Measurements from ENCODE around the gene KRT86.
A peak's percentile ranks its signal among the peaks of the same experiment; 100 is the strongest.
"Not testable (repeated sequence)": the region's sequence is repeated elsewhere in the genome, so short reads cannot be mapped to it uniquely, and the experiment has no call there.

Gene KRT86

DNA sequence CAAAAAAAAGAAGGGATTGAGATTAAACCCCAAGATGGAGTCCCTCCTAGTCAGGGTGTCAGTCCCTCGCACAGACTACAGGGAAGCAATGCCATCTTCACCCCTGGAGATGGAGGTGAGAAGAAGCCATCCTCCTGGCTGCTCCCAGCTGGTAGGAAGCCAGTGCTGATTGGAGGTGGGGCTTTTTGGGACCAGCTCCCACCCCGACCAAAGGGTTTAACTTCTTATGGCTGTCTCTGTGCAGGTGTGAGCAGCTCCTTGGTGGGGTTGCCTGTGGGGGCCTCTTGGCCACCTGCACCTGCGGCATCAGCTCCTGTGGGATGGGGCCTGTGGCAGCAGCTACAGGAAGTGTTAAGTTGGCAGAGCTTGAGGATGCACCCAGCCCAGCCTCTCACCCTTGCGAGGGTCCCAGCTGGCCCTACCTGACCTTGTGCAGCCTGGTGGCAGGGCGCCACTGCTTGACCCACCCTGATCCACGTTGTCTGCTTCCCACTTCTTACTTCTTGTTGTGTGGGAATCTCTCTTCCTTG lies 3.8 kb upstream of the KRT86 start:
- no peak for DNase-seq

DNA sequence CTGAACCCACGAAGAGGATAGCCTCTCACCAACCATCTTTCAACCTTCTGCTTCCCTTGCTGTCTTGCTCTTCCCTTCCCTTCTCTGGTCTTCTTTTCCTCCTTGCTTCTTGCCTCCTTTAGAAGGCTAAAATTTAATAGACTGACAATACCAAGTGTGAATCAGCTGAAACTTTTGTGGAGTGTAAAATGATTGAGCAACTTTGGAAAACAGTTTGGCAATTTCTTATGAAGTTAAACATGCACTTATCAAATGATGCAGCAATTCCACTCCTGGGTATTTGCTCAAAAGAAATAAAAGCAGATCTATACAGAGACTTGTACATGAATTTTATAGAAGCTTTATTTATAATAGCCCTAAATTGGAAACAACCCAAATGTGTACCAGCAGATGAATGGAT lies 3.3 kb upstream of the KRT86 start:
- no peak for DNase-seq

DNA sequence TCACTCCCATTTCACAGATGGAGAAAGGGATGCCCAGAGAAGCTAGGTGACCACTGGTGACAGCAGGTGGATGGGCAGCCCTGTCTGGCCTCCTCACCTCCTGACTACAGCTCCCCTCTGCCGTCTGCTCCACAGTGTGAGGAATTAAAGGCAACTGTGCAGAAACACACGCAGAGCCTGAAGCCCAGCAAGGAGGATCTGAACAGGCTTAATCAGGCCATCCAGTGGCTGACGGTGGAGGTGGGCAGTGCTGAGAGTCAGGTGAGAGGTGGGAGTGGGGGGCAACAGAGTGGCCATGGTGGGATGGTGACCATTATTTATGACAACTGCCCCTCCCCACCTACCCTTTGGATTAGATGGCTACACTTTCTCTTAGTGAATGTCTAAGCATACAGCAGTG lies 1.2 kb downstream of the KRT86 start:
- no peak for DNase-seq

DNA sequence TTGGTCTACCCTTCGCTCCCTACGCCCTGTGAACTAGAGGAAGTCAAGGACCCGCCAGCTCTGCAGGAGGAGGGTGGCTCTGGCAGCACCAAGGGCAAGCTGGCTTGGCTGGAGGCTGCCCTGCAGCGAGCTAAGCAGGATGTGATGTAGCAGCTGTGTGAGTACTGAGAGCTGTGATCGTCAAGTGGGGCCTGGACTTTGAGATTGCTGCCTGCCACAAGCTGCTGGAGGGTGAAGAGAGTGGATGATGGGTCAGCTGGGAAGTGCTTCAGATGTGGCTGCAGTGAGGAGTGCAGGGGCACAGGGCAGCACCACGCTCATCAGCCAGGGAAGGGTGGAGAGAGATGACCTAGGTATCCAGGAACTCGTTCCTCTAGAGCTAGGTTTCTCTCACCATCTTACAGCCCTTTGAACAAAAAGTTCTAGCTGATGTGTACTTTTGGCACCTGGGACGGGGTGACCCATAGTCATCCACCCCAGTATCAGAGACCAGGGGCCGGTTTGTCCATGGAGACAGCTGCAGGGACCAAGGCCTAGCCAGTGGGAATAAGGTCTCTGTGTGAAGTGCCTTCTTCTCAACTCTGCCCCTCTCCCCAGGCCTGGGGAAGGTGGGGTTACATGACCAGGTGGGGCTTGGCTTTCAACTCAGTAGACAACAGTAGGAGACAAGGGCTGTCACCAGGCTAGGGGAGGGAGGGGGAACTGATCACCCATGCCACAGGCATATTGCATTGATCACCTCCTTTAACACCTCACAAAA lies 3.2 kb downstream of the KRT86 start:
- no peak for DNase-seq

DNA sequence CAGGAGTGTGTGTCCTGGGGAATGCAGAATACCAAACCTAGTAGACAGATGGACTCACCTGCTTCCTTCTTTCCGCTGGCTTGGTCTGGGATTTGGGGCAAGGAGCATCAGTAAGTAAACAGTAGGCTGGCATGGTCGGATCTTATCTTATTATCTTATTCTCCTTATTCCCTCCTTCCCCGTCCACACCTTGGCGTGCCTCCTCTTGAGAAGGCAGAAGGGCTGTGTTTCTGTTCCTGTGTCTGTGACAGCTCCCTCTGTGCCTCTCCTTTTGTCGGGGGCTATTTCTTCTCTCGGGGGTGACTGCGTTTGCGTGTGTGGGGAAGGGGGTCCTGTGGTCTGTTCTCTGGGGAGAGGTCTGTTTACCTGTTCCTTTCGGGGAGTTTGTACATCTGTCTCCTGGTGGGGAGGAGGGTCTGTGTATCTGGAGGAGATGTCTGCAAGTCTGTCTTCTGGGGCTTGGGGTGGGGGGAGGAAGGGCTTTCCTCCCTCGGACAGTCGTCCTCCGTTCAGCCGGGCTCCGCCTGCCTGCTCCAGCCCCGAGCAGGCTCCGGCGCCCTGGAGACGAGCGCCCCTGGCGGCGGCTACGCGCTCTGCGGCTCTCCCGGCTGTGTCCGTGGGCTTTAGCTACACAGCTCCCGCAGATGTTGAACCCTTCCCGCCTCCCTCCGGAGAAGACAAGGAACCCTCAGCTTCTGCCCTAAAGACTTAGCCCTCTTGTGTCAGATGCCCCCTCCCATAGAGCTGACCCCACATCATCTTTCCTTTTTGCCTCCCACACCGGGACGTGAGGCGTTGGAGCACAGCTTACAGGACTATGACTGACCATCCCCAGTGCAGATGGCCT lies 4.4 kb downstream of the KRT86 start:
- peak; percentile 82 for DNase-seq

DNA sequence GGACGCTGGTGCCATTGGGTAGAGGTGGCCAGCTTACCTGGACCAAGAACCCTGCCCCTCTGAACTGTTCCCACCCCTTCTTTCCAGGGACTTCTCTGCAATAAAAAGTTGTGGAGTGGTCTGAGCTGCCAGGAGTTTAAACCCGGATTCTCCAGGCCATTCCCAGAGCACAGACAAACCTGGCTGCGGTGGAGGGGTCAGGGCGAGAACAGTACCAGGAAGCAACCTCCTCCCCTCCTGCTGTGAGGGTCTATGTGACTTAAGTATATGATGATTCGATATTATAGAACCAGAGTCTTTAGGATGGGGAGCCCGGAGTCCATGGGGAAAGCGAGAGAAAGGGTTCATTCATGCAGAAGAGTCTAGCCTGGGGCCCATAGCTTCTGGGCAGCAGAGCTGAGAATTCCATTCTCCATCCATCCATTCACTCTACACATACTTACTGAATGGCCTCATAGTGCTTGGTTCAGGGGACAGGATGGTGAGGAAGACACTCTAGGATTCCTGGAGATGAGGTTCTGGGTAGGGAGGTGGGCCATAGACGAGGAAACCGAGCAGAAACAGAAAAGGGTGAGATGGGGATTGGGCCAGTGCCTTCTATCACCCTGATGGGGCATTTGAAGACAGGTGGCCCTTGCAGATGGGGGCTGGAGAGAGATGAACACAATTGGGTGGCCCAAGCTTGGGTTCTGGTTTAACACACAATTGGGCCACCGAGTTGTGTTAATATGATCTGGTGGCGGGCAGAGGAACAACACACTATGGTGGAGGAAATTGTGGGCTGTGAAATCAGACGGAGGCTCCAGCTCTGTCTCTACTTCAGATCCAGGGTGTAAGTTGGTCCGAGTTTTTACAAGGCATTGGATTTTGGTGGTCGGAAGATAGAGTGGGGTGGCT lies 5.2 kb downstream of the KRT86 start:
- DNase-seq: peak; percentile 21

DNA sequence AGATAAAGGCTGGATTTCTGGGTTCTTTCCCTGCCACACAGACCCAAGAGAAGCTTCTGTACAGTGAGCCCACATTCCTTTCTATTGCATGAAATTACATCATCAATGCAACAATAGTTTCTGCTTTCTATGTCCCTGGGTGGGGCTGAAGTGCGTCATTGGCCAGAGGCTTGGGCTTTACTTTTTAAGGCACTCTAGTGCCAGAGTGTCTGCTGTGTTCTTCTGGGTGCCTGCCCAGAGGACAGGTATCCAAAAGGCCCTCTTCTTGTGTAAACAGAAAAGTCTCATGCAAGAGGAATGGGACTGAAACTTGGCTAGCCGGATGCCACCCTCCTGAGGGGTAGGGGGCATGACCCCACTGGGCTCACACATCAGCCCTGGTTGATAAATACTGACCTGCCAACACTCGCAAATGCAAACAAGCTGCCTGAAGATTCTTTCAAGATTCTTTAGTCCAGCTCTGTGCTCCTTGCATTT lies 5.9 kb downstream of the KRT86 start:
- DNase-seq: peak; percentile 66

DNA sequence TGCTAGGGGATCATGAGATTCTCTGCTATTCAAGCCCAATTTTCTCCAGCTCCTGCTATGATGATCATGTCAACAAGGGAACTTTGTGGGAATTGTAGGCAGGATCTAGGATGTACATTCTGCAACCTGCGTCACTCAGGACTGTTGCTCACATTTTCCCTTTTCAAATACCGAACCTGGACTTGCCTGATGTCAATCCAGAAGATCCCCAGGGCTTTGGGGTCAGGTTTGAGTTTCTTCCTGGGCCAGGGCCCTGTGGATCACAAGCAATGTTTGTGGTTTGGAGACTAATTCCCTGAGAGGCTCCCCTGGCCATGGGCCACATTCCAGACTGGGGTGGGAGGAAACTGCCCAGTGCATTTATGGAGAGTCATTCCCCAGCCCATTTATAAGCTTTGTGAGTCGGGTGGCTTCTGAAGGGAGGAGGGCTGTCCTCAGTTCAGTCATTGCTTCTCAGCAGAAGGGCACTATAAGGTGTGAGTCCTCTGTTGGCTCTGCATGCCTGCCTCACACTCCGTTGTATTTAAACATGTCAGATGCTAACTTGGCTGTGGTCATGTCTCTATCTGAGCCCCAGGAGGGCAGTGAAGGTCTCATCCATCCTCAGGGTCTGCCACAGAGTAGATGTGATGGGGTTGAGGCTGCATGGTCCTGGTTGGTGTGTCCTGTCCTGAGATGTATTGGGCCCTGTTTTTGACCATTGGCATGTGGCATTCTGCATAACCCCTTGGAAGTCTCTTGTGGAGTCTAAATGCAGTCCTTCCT lies 6.5 kb downstream of the KRT86 start:
- DNase-seq: no peak

DNA sequence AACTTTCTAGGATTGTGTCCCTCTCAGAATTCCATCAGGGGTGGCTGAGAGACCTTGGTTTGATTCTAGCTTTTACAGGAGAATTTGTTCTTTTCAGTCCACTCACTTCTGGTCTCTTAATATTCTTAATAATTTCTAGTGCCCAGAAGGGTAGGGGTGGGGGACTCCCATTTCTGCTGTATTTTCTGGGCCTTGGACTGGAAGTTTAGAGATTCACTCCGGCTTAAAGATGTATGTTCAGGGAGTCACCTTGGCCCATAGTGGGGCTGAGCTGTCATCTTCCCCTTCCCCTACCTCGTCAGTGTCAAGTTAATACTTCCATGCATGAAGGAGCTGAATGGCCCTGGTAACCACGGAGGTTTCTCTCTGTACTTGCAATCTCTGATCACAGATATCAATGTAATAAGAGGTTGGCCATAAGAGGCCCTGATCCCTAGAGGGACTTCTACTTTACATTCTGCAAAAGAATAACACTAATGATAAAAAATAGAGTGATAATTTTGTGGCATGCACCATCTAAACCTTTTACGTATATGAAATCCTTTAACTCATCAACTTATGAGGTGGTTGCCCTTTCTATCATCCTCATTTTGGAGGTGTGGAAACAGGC lies 10.2 kb downstream of the KRT86 start:
- DNase-seq: no peak

DNA sequence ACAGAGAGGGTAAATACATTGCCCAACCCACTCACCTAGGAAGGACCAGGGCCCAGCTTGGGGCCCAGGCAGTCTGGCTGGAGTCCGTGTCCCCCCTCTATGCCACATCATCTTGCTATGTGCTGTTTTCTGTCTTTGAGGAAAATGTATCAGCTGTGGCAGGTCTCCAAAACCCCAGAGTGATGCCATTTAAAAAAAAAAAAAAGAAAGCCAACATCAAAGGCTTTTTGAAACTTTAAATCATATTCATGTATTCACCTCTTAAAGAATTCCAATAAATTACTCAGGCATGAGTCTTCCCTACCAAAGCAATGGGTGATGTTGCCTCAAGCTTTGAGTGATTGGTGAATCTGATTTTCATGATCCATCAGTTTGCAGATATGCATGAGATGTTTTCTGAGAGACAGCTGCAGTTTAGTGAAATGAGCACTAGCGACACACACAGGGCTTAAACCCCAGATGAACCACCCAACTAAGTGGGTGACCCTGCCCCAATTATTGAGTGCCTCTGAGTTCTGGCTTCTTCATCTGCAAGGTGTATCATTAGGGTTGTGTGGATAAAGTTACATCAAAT lies 10.8 kb downstream of the KRT86 start:
- DNase-seq: no peak

DNA sequence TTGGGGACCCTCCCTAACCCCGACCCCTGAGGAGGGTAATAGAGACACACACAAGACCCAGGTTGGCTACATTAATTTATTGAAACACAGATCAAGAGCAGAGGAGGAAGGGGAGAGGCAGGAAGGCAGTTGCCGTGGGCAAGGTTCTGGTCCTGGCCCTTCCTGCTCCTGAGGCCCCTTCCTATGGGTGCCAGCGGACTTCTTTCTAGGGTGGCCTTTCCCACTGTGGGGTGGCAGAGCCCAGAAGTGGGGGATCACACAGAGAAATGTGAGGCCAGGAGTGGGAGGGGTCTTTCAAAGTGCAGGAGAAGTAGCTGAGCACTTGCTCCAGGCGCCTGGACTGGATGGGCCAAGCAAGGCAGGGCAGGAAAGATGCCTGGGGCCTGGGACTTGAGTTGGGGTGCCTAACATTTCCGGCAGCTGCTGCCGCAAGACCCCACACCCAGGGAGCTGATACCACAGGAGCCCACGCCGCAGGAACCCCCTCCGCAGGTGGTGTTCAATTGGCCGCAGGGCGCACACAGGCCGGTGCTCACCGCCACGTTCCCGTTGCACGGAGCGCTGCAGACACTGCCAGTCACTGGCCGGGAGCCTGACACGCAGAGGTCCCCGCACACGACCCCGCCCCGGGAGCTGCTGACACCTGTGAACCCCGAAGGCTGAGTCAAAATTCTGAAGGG lies 11.5 kb downstream of the KRT86 start:
- DNase-seq: no peak

DNA sequence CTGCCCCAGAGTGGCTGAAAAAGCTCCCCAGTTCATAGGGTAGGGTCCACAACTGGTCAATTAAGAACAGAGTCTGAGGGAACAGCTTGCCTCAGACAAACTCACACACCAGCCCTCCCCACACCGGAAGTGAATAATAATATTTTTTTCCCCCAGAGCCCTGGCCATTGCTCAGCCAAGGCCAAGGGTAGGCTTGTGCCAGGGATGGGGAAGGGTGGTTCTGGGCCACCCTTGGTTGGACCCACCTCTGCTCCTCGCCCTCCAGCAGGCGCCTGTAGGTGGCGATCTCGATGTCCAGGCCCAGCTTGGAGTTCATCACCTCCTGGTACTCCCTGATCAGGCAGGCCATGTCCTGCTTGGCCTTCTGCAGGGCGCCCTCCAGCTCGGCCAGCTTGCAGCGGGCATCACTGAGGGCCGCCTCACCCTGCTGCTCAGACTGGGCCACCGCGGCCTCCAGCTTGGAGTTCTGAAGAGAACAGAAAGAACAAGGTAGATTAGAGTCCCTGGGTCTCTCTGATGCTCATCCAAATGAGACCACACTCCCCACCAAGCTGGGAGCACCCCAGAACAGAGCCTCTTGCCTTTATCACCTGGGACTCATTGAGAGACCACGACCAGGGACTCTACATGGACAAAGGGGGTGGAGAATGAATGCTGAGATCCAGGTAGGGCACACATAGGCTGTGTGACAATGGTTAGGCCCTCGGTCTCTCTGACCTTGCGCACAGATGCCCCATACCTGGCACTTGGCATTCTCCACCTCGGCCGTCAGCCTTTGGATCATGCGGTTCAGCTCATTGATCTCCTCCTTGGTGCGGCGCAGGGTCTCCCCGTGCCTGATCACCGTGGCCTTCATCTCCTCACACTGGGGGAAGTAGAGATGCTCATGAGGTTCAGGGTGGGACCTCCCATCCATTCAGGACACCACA lies 12.7 kb downstream of the KRT86 start:
- DNase-seq: not testable (repeated sequence)

DNA sequence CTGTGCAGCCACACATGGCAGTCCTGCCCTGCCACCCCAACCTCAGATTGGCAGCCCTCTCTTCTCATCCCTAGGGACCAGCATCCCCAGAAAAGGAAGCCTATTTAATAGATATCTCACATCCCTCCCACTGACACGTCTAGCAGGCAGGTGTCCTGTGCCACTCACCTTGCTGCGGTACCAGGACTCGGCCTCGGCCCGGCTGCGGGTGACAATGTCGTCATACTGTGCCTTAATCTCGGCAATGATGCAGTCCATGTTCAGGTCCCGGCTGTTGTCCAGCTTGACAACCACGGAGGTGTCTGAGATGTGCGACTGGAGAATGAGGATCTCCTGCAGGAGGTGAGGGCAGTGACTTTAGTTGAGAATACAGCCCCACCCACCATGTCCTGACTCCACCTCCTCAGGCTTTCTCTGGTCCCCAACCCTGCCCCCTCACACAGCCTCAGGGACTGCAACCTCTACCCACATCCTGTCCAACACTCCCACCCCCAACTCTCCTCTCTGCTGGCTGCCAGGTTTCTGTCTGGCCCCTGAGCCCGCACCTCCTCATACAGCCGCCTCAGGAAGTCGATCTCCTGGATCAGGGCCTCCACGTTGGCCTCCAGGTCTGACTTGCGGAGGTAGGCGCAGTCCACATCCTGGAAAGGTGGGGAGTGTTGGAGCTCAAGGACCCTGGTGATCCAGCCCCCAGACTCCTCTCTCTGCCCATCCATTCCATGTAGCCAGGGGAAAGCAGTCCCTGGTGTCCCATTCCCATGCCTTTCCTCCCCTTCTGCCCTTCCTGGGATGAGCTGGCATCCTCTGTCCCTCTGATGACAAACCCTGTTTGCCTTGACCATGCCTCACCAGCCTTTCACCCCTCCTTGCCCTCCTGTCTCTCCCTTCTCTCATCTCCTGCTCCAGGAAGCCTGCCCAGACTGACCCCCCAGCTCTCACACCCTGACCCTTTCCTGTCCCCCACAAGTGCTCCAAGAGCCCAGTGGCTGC lies 13.7 kb downstream of the KRT86 start:
- not testable (repeated sequence) for DNase-seq

DNA sequence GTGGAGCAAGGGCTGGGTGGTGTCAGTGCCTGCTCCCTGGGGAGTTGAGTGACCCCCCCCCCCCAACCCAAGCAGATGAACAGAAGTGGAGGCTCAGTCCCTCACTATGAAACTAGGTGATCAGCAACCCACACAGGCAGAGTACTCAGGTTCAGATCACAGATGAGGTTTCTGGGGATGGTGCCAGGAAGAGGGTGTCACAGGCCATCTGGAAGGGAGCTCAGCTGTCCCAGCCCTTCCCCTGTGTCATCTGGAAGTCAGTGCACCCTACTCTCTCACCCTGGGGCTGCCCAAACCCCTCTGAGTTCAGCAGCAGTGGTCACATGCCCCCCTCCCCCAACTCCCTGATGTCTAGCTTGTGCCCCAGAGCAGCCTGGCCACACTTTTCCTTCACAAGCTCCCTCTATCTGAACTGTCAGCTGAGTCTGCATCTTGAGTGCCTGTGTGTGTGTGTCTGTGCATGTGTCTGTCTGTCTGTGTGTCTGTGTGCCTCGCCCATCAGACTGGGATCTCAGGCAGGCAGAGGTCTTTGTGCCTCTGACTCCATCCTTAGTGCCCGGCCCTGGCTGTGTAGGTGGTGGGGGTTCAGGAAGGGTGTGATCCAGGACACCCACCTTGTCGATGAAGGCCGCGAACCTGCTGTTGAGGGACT lies 16.2 kb downstream of the KRT86 start:
- not testable (repeated sequence) for DNase-seq

DNA sequence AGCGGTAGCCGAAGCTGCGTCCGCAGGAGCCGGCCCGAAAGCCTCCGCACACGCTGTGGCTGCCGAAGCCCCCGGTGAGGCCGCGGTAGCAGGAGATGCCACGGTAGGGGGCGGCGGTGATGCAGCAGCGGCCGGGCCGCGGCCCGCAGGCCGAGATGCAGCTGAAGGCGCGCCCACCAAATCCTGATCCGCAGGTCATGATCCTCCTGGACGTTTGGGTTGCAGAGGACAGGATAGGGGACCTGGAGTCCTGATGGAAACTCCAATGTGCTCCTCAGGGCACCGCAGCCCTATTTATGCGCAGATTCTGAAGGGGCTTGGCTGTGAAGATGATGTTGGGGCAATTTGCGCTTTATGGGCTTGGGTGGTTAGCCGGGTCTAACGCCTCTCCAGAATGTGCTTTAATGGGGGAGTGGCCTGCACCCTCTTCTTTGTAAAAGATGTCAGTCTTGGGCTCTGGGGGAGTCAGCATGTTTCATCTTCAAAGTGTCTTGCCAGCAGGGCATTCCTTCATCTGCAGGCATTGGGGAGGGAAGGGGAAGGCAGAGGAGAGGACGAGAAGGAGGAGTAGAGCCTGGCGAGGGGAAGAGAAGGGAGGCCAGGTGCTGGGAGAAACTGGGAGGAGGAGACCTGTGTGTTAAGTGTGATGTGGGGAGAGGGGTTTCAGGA lies 17.0 kb downstream of the KRT86 start, which contains the start of gene KRT81:
KRT81 (minus strand) TSS at position 268 of the 669 bp plus-strand sequence; CDS start at position 199, 69 bp downstream.
- DNase-seq: no peak

DNA sequence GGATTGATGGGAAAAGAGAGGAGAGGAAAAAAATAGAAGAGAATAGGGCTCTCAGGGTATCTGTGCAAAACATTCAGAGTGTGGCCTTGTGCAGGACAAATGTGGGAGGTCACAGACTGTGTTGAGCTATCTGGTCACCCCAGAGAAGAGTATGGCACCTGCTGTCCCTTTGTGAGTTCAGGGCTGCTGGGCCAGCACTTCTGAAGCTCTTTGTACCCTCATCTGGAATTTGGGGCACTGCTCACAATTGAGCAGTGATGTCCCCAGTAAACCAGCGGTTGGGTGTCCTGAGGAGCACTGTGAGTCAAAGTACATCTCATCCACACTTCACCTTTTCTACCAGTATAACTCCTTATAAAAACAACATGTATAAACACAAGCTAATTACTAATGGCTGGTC lies 19.5 kb downstream of the KRT86 start:
- DNase-seq: no peak

DNA sequence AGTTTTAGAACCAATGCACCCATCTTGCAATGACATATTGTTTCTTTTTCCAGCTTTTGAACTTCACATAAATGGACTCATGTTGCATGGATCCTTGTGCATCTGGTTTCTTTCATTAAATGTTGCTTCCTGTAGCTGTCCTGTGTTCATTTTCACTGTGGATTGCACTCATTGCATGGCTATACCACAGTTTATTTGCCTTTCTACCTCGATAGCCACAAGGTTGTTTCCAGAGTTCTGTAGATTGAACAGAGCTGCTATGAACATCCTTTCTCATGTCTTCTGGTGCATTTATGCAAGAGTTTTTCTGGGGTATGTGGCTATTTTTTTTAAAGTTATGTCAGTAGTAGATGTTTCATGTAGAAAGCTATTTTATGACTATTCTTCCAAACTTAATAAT lies 20.4 kb downstream of the KRT86 start:
- DNase-seq: no peak
